Pancreas (tissue), 10 donors: ENCODE measurements around the gene BTBD8. TPM values are rescaled to one million over a fixed set of nuclear protein-coding genes. Genes with fewer than 3 reads are reported as not detected.

ENCODE experiments used
- ATAC-seq, 4 donors: fragments of 200-7000 bp; cut with Tn5 transposase; one replicate each; pipeline versions ENCODE4 v1.8.0 to v1.9.1; 2020; ENCODE audit warnings: mild to moderate bottlenecking in 4 of 4, moderate library complexity in 4 of 4
- DNase-seq, 6 donors: peaks; one replicate each; pipeline ENCODE4 v3.0.0-alpha.2; 2020
- FAIRE-seq: peaks from 2 replicates; lab custom pipeline; 2012; peaks lifted over from hg19 to GRCh38; lab: Jason Lieb, UNC
- H3K27ac ChIP-seq, 4 donors: fragments of 200-600 bp; sonication (generic); 1 replicate in 3 of 4; 2 replicates in 1 of 4; pipeline versions ENCODE4 v1.5.0 to v1.8.0; 2020
- H3K27me3 ChIP-seq, 4 donors: fragments of 200-600 bp; one replicate each; pipeline ENCODE4 v1.8.0; 2021
- H3K36me3 ChIP-seq, 3 donors: fragments of 200-600 bp; sonication (generic) in 1 of 3; one replicate each; pipeline versions ENCODE4 v1.5.0 to v1.8.0; 2020 to 2021
- H3K4me1 ChIP-seq, 3 donors: fragments of 200-600 bp; one replicate each; pipeline ENCODE4 v1.8.0; 2021
- H3K4me3 ChIP-seq, 4 donors: fragments of 200-600 bp; sonication (generic) in 2 of 4; one replicate each; pipeline versions ENCODE4 v1.5.0 to v1.8.0; 2020 to 2021
- H3K9me3 ChIP-seq, 4 donors: fragments of 200-600 bp; one replicate each; pipeline ENCODE4 v1.8.0; 2021
- WGBS, 2 donors: extraction: QIAGEN DNeasy Blood & Tissue Kit; methylation state at CpG; one replicate each; pipeline ENCODE4 v1.1.7; 2013; 5-methylcytosine and 5-hydroxymethylcytosine counted together
- intact Hi-C, 3 donors: fragments of 100-400 bp; cut with DNase I; formaldehyde crosslinking; loops; one replicate each; pipeline versions ENCODE4 v1.11.1 to v1.14.2; 2022
- polyA plus RNA-seq, 2 donors: library from polyadenylated mRNA; stranded (reverse); fragments of 200-250 nt; gene quantifications; one replicate each; pipeline ENCODE4 v1.2.3, GENCODE V29; 2013
- total RNA-seq, 6 donors: library from RNA; stranded (reverse); fragmentation: NEBNext Ultra II Directional in 4 of 6; extraction: Animal tissue kit (Norgen Biotek cat#: 25700) in 4 of 6; gene quantifications; one replicate each; pipeline versions ENCODE4 v1.2.1 to v1.2.4, GENCODE V29; 2021 to 2023
- TF ChIP-seq, protein P1 (sequence below), 4 donors: fragments of 200-600 bp; sonication (generic) in 3 of 4; IDR thresholded peaks; one replicate each; pipeline versions ENCODE4 v1.5.0 to v1.8.0; 2021; ENCODE audit warnings: antibody characterized with exemption in 4 of 4
- donor health status: healthy with polysubstance abuse.
- donor health status: DM: no; HTN: no; CAD: no; lungs with moderate emphysema.
- donor health status: DM: no; HTN: no; CAD: no.
- donor health status: control.
- donor health status: control.
- donor health status: Bipolar disorder and iron deficiency.
- donor health status: DM: yes; HTN: yes; CAD: no.
- donor health status: DM: no; HTN: no; CAD: no.
- donor health status: DM: no; HTN: no; CAD: no.
- donor health status: DM: yes; HTN: yes; CAD: no.

Gene BTBD8
- total and polyA plus RNA-seq, 8 donors: 1.1 to 7.1 (median 2.9) TPM

DNA sequence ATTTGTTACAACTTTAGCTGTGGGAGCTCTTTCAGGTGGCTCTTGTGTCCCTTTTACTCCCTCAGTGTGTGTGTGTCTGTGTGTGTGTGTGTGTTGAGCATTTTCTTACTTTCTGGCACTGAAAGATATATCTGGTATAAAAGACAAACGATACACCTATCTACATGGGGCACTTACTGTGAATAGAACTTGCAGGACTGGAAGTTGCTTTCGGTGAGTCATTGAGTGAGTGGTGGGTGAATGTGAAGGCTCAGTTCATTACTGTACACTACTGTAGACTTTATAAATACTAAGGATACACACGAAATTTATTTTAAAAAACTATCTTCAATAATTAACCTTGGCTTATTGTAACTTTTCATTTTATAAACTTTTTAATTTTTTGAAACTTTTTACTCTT lies 38.7 kb downstream of the BTBD8 start:
- Histone ChIP-seq H3K4me3 (no peak overlapping the region), H3K36me3 (no peaks in the 10 kb centered on the region), H3K9me3 (no peaks in the 10 kb centered on the region), H3K27ac (no peak overlapping the region), H3K4me1 (no peaks in the 10 kb centered on the region), H3K27me3 (no peaks in the 10 kb centered on the region)
- 58 to 66% methylated on average over 3 of the region's 3 CpGs for WGBS, 2 donors
- DNase-seq (no peak), ATAC-seq (no peak), FAIRE-seq (no peak)
- intact Hi-C loops: no loop called here
- TF ChIP-seq, protein P1, sequence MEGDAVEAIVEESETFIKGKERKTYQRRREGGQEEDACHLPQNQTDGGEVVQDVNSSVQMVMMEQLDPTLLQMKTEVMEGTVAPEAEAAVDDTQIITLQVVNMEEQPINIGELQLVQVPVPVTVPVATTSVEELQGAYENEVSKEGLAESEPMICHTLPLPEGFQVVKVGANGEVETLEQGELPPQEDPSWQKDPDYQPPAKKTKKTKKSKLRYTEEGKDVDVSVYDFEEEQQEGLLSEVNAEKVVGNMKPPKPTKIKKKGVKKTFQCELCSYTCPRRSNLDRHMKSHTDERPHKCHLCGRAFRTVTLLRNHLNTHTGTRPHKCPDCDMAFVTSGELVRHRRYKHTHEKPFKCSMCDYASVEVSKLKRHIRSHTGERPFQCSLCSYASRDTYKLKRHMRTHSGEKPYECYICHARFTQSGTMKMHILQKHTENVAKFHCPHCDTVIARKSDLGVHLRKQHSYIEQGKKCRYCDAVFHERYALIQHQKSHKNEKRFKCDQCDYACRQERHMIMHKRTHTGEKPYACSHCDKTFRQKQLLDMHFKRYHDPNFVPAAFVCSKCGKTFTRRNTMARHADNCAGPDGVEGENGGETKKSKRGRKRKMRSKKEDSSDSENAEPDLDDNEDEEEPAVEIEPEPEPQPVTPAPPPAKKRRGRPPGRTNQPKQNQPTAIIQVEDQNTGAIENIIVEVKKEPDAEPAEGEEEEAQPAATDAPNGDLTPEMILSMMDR (IDR thresholded peaks at IDR 0.05): no peak

DNA sequence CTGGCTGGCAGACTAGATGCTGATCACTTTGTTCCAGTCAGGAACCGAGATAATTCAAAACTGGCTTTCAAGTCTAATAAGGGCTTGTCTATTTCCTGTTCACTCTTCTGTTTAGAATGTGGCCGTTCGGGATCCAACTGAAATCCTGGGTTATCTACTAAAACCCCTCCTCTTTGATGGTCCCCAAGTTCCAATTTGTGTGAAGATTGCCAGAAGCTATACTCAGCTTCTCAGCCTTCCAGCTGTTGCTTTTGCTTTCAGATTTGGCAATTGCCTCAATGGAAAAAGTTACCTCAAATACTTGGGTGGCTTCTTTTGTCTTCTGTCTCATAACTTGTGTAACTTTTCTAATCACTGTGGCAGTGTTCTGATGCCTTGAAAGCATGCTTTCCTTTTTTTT lies 43.7 kb downstream of the BTBD8 start:
- 84 to 88% methylated on average over 3 of the region's 3 CpGs for WGBS, 2 donors

GRCh38 chr1:92125204-92125603 lies 45.1 kb downstream of the BTBD8 start:
- ATAC-seq (no peak), DNase-seq (no peak), FAIRE-seq (no peak)
- Histone ChIP-seq H3K9me3 (no peaks in the 10 kb centered on the region), H3K4me3 (no peak overlapping the region), H3K27me3 (no peaks in the 10 kb centered on the region), H3K36me3 (no peaks in the 10 kb centered on the region), H3K4me1 (no peaks in the 10 kb centered on the region), H3K27ac (no peak overlapping the region)
- TF ChIP-seq, protein P1 (IDR thresholded peaks at IDR 0.05): no peak
- intact Hi-C loops: no loop called here
- 73 to 75% methylated on average over 4 of the region's 4 CpGs for WGBS, 2 donors

More for the DNA sequence above, 43.7 kb downstream of the BTBD8 start:
- FAIRE-seq: no peak
- ATAC-seq: no peak
- no peak overlapping the region for H3K27ac ChIP-seq
- H3K4me1 ChIP-seq: no peaks in the 10 kb centered on the region
- H3K4me3 ChIP-seq: no peak overlapping the region
- TF ChIP-seq, protein P1 (IDR thresholded peaks at IDR 0.05): no peak
- H3K27me3 ChIP-seq: no peaks in the 10 kb centered on the region
- intact Hi-C loops: no loop called here
- H3K9me3 ChIP-seq: no peaks in the 10 kb centered on the region
- DNase-seq: no peak
- H3K36me3 ChIP-seq: no peaks in the 10 kb centered on the region

DNA sequence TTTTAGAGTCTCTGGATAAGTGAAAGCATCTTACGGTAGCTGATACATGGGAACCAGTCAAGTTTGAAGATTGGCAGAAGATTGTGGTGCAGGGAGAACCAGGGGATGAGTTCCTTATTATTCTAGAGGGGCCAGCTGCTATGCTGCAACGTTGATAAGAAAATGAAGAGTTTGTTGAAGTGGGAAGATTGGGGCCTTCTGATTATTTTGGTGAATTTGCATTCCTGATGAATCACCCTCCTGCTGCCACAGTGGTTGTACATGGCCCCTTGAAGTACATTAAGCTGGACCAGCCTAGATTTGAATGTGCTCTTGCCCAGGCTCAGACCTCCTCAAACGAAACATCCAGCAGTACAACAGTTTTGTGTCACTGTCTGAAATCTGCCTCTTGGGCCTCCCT lies 45.9 kb downstream of the BTBD8 start:
- Histone ChIP-seq H3K36me3 (no peaks in the 10 kb centered on the region), H3K27ac (no peak overlapping the region), H3K27me3 (no peaks in the 10 kb centered on the region), H3K4me1 (no peaks in the 10 kb centered on the region), H3K4me3 (no peak overlapping the region), H3K9me3 (no peaks in the 10 kb centered on the region)
- FAIRE-seq: no peak
- whole genome bisulfite sequencing, 2 donors: 86 to 95% methylated on average over 3 of the region's 3 CpGs
- intact Hi-C loops: no loop called here
- no peak for ATAC-seq
- DNase-seq: no peak
- TF ChIP-seq, protein P1 (IDR thresholded peaks at IDR 0.05): no peak

GRCh38 chr1:92134331-92134730 lies 54.2 kb downstream of the BTBD8 start:
- H3K4me1 ChIP-seq: no peaks in the 10 kb centered on the region
- no peaks in the 10 kb centered on the region for H3K9me3 ChIP-seq
- no peak overlapping the region for H3K4me3 ChIP-seq
- FAIRE-seq (no peak), ATAC-seq (no peak), DNase-seq (no peak)
- no peaks in the 10 kb centered on the region for H3K27me3 ChIP-seq
- intact Hi-C loops: no loop called here
- H3K27ac ChIP-seq: no peak overlapping the region
- TF ChIP-seq, protein P1 (IDR thresholded peaks at IDR 0.05): no peak
- H3K36me3 ChIP-seq: no peaks in the 10 kb centered on the region
